HG03520 (cell line): Measurements from ENCODE around the gene C1orf232.

Source experiments
- ATAC-seq: cut with Tn5 transposase; IDR thresholded peaks from one replicate; pipeline ENCODE4 v1.9.1; 2021; ENCODE audit warnings: mild to moderate bottlenecking, moderate library complexity; ENCODE audit not compliant: unreplicated experiment

The C1orf232 gene

DNA sequence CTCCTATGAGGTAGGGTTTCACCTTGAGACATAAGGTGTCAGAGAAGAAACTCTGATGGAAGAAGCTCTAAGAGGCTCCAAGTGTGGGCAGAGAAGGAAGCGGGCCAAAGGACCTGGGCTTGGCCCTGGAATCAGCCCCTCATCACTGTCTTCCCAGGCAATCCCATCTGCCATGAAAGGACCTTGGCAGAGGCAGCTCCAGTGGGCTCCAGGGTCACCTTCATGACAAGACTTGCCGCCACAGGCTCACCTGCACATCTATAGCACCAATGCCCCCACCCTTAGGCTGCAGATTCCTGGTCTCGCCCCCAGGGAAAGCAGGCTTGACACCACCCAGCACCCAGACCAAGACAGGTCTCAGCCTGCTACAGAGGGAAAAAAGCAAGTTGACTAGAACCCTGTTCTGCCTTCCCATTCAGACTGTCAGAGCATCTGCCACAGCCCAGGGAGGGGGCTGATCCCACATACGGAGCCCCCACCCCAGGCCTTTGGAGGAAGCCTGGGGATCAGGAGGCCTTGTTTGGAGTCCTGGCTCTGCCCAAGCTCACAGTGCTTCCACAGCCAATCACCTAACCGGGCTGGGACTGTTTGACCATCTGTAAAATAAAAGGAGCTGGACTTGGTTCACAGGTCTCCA, 10.4 kb downstream of the C1orf232 start:
- no peak for ATAC-seq

DNA sequence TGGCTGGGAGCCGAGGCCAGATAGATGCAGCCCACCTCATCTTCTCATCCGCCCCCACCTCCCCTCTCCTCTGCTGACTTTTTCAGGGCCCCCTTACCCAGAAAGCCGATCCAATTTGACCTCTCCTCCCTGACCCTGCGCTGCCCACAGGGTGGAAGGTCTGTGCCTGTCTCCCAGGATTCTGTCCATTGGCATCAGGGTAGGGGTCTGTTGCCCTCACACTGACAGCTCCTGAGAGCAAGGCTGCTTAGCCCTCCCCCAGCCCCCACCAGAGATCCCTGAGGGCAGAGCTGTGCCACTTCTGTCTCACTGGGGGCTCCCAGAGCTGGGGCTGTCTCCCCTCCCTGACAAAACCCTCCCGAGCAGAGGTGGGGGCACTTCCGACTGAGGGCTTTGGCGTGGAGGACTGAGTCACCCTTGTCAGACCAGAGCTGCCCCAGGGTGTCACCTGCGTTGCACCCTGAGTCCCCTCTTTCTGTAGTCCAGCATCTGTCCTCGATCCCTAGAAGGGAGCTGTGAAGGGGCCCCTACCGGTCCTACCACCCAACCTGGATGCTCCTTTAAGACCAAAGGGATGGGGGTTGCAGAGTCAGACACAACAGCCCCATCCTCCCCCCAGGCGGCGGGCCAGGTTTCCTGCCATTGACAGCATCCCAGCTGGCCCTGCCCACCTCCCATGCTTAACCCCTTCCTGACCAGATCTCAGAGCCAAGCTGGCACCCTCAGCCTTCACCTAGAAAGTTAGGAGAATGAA, 12.3 kb downstream of the C1orf232 start:
- no peak for ATAC-seq

DNA sequence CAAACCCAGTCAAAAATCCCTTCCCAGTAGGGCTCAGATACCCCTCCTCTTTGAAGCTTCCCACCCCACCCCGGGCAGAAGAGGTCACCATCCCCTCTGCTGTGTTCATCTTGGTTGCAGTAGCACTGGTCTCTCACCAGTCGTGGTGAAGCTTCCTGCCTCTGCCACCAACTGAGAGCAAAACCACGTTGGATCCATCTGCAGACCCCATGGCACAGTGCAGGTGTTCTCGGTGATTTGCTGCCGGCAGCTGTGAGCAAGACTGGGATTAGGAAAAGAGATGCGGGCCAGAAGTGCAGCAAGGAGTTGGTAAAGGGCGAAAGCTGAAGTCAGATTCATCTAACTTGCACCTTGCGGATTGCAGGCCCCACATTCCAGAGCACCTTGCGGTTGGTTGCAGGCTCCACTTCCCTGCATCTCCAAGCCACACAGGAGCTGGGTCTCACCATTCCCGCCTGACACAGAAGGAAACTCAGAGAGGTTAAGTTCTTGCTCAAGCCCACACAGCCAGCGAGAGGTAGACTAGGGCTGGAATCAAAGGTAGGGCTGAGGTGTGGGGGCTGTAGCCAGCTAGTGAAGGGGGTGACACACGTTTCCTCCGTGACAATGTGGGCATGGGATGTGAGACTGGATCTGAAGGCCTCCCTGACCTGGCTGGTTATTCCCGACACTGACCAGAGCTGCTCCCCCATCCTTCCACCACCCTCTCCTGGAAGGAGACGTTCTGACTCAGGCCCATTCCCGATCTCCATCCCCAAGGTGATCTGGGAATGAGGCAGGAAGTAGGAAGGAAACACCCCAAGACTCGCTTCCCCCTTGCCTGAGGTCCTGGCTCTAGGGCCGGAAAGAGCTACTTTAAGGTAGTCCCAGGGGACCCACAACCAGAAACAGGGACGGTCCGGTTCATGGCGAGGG, 13.1 kb downstream of the C1orf232 start:
- ATAC-seq, result no peak

DNA sequence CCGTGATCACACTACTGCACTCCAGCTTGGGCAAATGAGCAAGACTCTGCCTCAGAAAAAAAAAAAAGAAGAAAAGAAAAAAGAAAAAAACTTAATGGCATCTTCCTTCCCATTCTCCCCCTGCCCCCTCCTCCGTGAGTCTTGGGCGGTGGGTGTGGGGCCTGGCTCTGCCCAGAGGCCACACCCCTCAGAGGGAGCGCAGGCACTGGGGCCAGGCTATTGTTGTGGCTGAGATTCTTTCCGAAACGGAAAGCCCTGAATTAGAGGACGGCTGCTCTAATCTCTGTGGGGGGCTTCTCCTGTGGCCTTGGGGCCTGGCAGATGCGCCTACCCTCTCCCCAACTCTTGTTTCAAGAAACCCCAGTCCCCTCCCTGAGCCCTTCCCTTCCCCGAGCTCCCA, 14.0 kb downstream of the C1orf232 start:
- no peak for ATAC-seq

DNA sequence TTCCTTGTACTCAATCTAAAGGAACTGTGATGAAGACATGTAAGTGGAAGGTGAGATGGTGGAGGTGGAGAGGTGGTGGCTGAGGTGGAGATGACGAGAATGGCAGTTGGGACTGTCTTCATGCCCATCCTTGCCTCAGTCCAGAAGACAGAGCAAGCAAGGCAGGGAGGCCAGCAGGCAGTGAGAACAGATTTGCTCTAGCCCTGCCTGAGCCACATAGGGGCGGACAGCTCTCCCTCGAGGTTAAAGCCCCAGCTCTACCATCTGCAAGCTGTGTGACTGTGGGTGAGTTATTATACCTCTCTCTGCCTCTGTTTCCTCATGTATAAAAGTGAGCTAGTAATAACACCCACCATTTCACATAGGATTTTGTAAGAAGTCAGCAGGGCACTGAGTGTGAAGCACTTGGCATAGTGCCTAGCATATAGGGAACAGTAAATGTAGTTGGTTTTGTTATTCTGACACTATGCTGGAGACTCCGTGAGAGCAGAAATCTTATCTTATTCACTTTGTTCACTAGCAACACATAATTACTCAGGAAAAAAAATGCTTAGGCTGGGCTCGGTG, 14.7 kb downstream of the C1orf232 start:
- no peak for ATAC-seq

DNA sequence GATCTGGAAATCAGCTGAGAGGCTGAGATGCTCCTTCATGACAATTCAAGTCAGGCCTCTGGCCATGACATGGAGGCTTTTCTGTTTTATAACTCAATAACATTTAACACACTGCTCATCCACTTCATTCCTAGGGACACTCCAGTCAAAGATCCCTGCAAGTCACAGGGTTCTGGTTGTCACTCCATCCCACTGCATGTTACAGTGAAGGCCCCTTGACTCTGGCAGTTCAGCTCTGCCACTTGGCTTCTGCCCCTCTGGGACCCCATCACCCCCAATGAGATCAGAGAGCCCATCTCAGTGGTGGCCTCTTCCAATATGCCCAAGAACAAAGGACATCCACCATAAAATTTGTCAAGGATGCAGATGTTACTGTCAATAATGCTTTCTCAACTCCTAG, 19.9 kb downstream of the C1orf232 start:
- no peak for ATAC-seq

DNA sequence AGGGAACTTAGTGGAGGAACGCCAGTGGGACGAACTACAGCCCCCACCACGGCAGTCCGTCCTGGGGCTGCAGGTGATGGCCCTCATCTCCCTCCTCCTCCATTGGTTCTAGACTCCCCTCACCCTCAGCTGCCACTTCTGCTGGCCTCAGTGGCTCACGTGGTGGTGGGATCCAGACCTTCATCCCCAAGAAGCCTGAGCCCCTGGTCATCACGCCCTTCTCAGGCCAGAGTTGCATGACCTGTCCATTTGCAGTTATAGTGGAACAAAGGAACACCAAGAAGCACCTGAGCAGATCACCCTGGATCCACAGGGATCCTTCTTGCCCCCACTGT, 22.8 kb downstream of the C1orf232 start:
- no peak for ATAC-seq

DNA sequence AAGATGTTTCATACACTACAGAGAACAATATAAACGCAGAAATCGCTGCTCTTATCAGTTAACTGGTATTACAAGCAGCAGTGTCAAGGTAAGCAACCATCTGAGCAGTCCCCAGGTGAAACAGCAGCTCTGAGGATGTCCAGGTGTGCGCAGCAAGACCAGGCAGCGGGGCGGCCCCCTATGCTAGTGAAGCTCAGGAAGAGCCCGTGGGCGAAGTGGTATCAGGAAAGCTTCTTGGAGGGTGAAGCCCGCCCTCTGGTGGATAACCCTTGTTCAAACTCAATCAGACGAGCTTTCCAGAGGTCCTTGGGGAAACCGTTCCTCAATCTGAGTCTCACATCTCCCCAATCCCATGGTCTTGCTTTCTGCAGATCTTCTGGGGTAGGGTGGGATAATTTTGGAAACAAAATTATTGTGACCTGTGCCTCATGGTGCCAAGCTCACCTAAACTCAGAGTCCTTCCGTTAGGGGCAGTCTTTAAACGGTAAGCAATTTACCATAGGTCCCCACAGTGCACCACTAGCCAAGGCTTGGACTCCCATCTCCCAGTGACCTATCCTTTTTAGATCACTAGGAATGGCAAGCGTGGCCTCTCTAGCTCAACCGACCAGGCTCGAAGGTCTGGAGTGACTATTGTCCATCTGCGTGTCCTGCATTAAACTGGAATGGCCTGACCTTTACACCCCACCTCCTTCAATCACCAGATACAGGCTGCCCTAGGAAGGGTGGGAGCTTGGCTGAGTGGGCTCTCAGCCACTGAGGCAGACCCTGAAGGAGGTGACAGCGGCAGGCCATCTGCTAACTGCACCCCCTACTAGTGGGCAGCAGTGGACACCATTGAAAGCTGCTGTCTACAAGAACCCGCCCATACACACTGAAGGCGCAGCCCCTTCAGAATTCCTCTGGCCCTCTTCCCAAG, 23.5 kb downstream of the C1orf232 start:
- ATAC-seq, result no peak

DNA sequence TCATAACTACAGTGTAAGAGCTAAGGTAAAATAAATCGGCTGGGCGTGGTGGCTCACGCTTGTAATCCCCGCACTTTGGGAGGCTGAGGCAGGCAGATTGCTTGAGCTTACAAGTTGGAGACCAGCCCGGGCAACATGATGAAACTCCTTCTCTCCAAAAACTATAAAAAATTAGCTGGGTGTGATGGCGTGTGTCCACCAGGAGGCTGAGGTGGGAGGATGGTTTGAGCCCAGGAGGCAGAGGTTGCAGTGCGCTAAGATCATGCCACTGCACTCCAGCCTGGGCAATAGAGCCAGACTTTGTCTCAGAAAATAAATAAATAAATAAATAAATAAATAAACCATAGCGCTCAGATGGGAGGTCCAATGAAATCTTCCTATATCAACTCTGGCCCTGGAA, 26.6 kb downstream of the C1orf232 start:
- ATAC-seq, result no peak

DNA sequence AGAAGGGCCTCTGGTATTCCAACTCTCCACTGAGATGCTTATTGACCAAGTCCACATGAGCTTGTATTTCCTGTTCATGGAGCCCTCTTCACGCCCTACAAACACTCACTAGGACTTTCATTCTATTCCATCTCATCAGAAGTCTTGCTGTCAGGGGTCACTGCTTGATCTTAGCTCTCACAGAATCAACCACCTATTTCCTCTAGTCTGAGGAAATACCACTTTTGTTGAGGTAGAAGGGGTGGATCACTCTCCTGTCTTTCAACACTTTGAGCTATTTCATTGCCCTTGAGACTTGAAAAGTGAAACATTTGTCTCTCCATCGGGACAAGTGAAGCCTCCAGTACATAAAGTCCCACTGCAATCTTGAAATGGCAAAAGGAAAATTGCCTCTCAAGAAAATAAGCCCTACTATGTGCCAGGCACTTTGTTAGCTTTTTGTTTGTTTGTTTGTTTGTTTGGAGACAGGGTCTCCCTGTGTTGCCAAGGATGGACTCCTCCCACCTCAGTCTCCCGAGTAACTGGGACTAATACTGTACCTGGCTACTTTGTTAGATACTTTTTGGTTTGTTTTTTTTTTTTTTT, 29.7 kb downstream of the C1orf232 start:
- ATAC-seq, result no peak

DNA sequence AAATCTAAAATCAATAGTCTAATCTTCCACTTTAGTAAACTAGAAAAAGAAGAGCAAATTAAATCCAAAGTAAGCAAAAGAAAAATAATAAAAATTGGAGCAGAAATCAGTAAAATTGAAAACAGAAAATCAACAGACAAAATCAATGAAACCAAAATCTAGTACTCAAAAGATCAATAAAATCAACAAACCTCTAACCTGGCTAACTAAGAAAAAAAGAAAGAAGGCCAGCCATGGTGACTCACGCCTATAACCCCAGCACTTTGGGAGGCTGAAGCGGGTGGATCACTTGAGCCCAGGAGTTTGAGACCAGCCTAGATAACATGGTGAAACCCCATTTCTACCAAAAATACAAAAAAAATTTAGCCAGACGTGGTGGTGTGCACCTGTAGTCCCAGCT, 34.3 kb downstream of the C1orf232 start:
- no peak for ATAC-seq

DNA sequence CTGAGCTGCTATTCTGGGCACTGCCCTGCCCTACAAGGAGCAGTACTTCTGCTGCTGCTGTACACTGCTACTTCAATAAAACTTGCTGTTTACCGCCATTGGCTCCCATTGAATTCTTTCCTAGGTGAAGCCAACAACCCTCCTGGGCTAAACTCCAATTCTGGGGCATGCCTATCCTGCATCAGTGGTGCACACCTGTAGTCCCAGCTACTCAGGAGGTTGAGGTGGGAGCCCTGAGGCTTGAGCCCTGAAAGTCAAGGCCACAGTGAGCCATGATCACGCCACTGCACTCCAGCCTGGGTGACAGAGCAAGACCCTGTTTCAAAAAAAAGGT, 36.0 kb downstream of the C1orf232 start:
- no peak for ATAC-seq

DNA sequence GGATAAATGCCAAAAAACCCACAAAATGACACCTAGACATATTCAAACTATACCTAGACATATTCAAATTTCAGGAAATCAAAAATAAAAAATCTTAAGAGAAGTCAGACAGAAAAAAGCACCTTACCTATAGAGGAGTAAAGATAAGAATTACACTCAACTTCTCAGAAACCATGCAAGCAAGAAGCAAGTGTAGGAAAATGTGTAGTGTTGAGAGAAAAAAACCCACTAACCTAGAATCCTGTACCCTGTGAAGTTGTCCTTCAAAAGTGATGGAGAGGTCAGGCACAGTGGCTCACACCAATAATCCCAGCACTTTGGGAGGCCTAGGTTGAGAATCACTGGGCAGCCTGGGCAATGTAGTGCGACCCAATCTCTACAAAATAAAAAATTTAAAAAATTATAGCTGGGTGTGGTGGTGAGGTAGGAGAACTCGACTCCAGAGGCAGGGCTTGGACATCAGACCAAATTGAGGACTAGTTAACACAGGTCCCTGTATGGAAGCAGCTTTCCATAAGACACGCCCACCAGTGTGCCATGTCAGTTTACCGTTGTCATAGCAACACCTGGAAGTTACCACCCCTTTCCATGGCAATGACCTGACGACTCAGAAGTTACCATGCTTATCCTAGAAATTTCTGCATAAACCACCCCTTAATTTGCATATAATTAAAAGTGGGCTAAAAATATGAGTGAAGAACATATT, 36.5 kb downstream of the C1orf232 start:
- ATAC-seq, result no peak

DNA sequence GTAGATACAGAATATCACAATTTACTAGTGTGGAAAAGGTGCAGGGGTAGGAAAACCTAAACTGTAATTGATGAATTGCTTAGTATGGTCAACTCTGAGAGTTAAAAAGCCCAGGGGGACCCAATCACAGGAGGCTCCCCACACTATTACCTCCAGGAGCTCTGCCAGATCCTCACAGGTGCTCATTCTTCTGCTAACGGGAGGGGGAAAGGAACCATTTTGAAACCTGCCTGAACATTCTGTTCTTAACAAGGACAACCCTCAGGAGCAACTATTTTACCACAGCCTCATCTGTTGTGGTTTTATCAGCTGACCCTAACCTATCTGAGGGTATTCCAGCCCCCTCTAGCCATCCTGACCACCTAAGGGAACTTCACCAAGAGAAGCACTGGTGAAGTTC, 38.1 kb downstream of the C1orf232 start:
- ATAC-seq, result no peak

DNA sequence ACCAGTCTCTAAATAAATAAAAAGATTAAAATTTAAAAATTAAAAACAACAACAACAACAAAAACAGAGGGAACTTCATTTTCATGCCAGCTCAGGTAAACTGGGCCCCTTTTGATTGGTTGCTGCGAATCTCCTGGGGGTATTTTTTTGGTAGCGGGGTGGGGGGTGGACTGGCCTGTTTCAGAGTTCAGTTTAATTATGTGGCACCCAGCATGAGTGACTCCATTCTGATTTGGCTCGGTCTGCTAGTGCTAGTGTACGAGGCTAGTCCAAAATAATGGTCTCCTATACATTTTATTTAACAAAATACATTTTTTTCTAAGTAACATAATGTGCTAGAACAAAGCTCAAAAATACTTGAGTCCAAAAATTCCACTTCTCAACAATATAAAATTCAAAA, 39.0 kb downstream of the C1orf232 start:
- ATAC-seq, result no peak

DNA sequence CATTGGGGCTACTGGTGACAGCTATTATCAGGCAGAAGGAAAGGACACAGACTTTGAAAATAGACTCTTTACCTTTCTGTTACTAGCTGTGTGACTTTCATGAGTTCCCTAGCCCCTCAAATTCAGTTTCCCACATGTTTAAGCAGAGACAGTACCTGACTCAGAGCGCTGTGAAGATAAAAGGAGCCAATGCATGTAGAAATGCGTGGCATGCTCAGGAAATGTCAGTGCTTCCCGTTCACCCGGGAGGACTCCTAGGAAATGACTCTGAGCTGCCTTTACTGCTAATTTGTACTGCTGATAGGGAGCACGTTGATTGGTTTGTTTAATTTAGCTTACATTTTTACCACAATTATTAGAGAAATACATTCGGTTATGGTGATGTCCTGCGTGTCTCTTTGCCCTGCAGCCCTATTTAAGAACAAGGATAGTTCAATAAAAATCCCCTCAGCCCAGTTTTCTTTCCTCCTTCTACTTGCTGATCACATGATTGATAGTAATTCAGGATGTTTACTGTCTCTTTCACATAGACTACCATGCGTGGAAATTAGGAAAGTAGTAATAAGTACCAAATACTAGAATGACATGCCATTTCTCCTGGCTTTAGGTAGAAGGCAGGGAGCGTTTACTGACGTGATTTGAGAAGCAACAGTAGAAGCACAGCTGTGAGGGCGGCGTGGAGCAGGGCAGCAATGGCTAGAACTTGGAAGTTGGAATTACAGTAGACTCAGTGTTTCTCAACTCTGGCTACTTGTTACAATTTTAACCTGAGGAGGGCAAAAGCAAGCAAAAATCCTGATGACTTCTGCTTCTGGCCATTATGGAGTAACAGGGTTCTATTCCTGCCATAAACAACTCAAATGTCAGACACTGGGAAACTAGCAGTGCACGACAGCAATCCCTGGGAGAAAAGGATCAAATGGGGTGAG, 41.3 kb downstream of the C1orf232 start:
- ATAC-seq, result no peak

DNA sequence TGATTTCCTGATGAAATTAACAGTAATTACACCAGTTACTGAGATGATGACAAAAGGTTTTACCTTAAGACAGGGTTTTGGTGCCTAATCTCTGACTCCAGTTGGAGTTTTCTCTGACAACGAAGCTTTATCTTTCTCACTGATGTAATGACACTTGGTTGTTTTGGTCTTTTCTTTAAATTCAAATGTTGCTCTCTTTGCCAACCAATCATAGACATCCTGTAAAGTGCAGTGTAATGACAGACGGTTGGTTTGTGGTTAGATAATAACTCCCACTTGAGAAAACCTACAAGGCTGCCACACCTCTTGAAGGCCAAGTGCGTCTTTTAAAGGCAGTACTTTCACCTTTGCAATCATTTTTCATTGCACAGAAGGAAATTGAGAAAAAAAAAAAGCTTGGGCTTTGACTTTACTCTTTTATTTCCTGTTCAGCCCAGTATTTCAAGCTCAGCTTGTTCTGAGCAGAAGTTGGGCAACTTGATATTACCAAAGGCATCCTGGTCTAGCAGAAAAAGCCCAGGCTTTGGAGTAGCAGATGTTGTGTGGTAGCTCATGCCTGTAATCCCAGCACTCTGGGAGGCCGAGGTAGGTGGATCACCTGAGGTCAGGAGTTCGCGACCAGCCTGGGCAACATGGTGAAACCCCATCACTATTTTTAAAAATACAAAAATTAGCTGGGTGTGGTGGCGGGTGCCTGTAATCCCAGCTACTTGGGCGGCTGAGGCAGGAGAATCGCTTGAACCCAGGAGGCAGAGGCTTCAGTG, 42.3 kb downstream of the C1orf232 start:
- no peak for ATAC-seq

DNA sequence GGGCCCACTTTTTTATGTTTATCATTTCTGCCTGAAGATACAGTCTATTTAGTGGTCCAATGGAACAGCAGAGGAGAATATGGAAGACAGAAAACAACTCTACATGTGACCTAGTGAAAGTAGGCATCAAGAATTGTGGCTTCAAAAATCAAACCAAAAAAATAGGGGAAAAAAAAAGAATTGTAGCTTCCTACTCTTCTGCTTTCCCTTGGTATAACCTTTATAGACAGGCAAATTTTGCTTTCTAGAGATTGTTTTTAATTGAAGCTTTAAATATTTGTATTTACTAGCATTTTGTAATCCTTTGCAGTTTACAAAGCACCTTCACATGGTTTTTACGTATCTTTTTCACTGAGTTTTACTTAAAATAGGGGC, 42.8 kb downstream of the C1orf232 start:
- ATAC-seq, result no peak
